ENCODE data around the gene YBX1.
"Not testable (repeated sequence)": the region's sequence is repeated elsewhere in the genome, so short reads cannot be mapped to it uniquely, and the experiment has no call there.

Gene YBX1

GRCh38 chr1:42690477-42691156, 8.4 kb downstream of the YBX1 start:
- DNase-seq, result no peak

GRCh38 chr1:42691157-42691498, 8.9 kb downstream of the YBX1 start:
- DNase-seq, result no peak

GRCh38 chr1:42692461-42692860, 10.2 kb downstream of the YBX1 start:
- no peak for DNase-seq

- no peak for DNase-seq
Observed at GRCh38 chr1:42692911-42693310, 10.7 kb downstream of the YBX1 start.

- no peak for DNase-seq
Observed at GRCh38 chr1:42698081-42698813, 16.0 kb downstream of the YBX1 start.

GRCh38 chr1:42700006-42700405, 17.8 kb downstream of the YBX1 start:
- DNase-seq, result no peak

- no peak for DNase-seq
Observed at GRCh38 chr1:42703888-42704464, 21.8 kb downstream of the YBX1 start.

GRCh38 chr1:42712808-42713207, 30.6 kb downstream of the YBX1 start:
- DNase-seq, result not testable (repeated sequence)

GRCh38 chr1:42713293-42713692, 31.1 kb downstream of the YBX1 start:
- DNase-seq, result no peak

- not testable (repeated sequence) for DNase-seq
Observed at GRCh38 chr1:42714441-42714840, 32.2 kb downstream of the YBX1 start.

- DNase-seq, result no peak
Observed at GRCh38 chr1:42720868-42721267, 38.6 kb downstream of the YBX1 start.

- DNase-seq, result no peak
Observed at GRCh38 chr1:42721926-42722325, 39.7 kb downstream of the YBX1 start.

- not testable (repeated sequence) for DNase-seq
Observed at GRCh38 chr1:42722403-42722802, 40.2 kb downstream of the YBX1 start.

- no peak for DNase-seq
Observed at GRCh38 chr1:42723511-42723910, 41.3 kb downstream of the YBX1 start.

- DNase-seq, result not testable (repeated sequence)
Observed at GRCh38 chr1:42725820-42726219, 43.6 kb downstream of the YBX1 start.

- DNase-seq, result no peak
Observed at GRCh38 chr1:42730002-42730401, 47.8 kb downstream of the YBX1 start.

- peak; percentile 7 for DNase-seq
Observed at GRCh38 chr1:42730988-42731387, 48.8 kb downstream of the YBX1 start.

- DNase-seq, result no peak
Observed at GRCh38 chr1:42731585-42731984, 49.4 kb downstream of the YBX1 start.

- no peak for DNase-seq
Observed at GRCh38 chr1:42732126-42732680, 50.0 kb downstream of the YBX1 start.

GRCh38 chr1:42733415-42734200, 51.4 kb downstream of the YBX1 start:
- no peak for DNase-seq

GRCh38 chr1:42734201-42735035, 52.2 kb downstream of the YBX1 start:
- no peak for DNase-seq

GRCh38 chr1:42735056-42735455, 52.8 kb downstream of the YBX1 start:
- no peak for DNase-seq
